Neural progenitor cell (in vitro differentiated cells): ENCODE measurements around the gene SLC44A5. TPM values are rescaled to one million over a fixed set of nuclear protein-coding genes. Genes with fewer than 3 reads are reported as not detected.

Experiments used
- DNase-seq: peaks from one replicate; pipeline ENCODE4 v3.0.0-alpha.2; 2016; ENCODE audit warnings: low spot score
- H2AFZ ChIP-seq: fragments of 200-600 bp; sonication (generic); replicated peaks from 2 replicates; pipeline ENCODE4 v1.6.1; 2016; ENCODE audit warnings: antibody characterized with exemption
- H3F3A ChIP-seq: fragments of 200-600 bp; sonication (generic); 2 replicates; pipeline ENCODE4 v1.6.1; 2016; ENCODE audit warnings: antibody characterized with exemption, low read depth
- H3K27ac ChIP-seq: fragments of 200-600 bp; sonication (generic); 2 replicates; pipeline ENCODE4 v1.5.1; 2016; ENCODE audit warnings: mild to moderate bottlenecking
- H3K27me3 ChIP-seq: fragments of 200-600 bp; sonication (generic); 2 replicates; pipeline ENCODE4 v1.6.1; 2016; ENCODE audit warnings: mild to moderate bottlenecking, moderate library complexity
- H3K36me3 ChIP-seq: fragments of 200-600 bp; sonication (generic); 2 replicates; pipeline ENCODE4 v1.5.1; 2016
- H3K4me1 ChIP-seq: fragments of 200-600 bp; sonication (generic); 2 replicates; pipeline ENCODE4 v1.6.1; 2016; ENCODE audit warnings: mixed run types
- H3K4me2 ChIP-seq: fragments of 200-600 bp; sonication (generic); 2 replicates; pipeline ENCODE4 v1.6.1; 2016
- H3K4me3 ChIP-seq: fragments of 200-600 bp; sonication (generic); 2 replicates; pipeline ENCODE4 v1.5.1; 2016
- H3K79me2 ChIP-seq: fragments of 200-600 bp; sonication (generic); 2 replicates; pipeline ENCODE4 v1.6.1; 2016; ENCODE audit warnings: low read depth
- H3K9ac ChIP-seq: fragments of 200-600 bp; sonication (generic); 2 replicates; pipeline ENCODE4 v1.6.1; 2016
- H3K9me3 ChIP-seq: fragments of 200-600 bp; sonication (generic); 2 replicates; pipeline ENCODE4 v1.5.1; 2016; ENCODE audit warnings: low read depth
- H4K20me1 ChIP-seq: fragments of 200-600 bp; sonication (generic); 2 replicates; pipeline ENCODE4 v1.6.1; 2016; ENCODE audit warnings: low read depth
- H3K27ac Mint-ChIP-seq: 3 replicates; pipeline ENCODE4 v1.8.0; 2021; ENCODE audit warnings: mixed read lengths
- H3K27me3 Mint-ChIP-seq: 2 replicates; pipeline ENCODE4 v1.8.0; 2022; ENCODE audit warnings: low read depth, mild to moderate bottlenecking, inconsistent platforms, moderate library complexity, mixed read lengths; ENCODE audit not compliant: insufficient read depth
- H3K36me3 Mint-ChIP-seq: 3 replicates; pipeline ENCODE4 v1.8.0; 2021; ENCODE audit warnings: mixed read lengths
- H3K4me1 Mint-ChIP-seq: 3 replicates; pipeline ENCODE4 v1.8.0; 2021; ENCODE audit warnings: mixed read lengths
- H3K4me3 Mint-ChIP-seq: 3 replicates; pipeline ENCODE4 v1.8.0; 2021; ENCODE audit warnings: mild to moderate bottlenecking, moderate library complexity, mixed read lengths
- H3K9me3 Mint-ChIP-seq: 3 replicates; pipeline ENCODE4 v1.8.0; 2020; ENCODE audit warnings: mixed read lengths
- EZH2 ChIP-seq: fragments of 200-600 bp; sonication (generic); IDR thresholded peaks from 2 replicates; pipeline ENCODE4 v1.6.1; 2017; ENCODE audit warnings: antibody characterized with exemption, mild to moderate bottlenecking, moderate library complexity
- EZH2phosphoT487 ChIP-seq: fragments of 200-600 bp; sonication (generic); IDR thresholded peaks from 2 replicates; pipeline ENCODE4 v1.6.1; 2017; ENCODE audit warnings: antibody characterized with exemption
- total RNA-seq: library from RNA; depleted of rRNA; stranded (reverse); fragments of >200 nt; gene quantifications from 2 replicates; pipeline ENCODE4 v1.2.3, GENCODE V29; 2015; ENCODE audit warnings: low replicate concordance
- TF ChIP-seq, protein P1 (sequence below): fragments of 200-600 bp; sonication (generic); IDR thresholded peaks from 2 replicates; pipeline ENCODE4 v1.5.1; 2017; ENCODE audit warnings: antibody characterized with exemption, mild to moderate bottlenecking

The SLC44A5 gene
- total RNA-seq, 1 donor from 2014 or later, result 25.3 TPM

DNA sequence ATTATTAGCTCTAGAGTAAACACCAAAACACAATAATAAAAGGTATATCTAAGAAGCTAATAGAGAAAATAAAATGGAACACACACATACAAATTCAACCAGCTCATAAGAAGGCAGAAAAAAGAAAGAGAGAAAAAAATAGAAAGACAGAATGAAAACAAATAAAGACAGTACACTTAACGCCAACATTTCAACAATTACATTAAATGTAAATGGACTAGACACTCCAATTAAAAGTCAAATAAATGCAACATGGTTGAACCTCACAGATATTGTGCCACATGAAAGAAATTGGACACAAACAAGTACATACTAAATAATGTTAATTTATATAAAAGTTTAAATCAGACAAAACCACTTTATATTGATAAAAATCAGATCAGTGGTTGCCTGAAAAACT is 56.0 kb downstream of the SLC44A5 start:
- Mint-ChIP-seq H3K4me1 (no peaks in the 10 kb centered on the region), H3K4me3 (no peak overlapping the region), H3K27ac (no peak overlapping the region), H3K9me3 (no peaks in the 10 kb centered on the region), H3K36me3 (no peaks in the 10 kb centered on the region), H3K27me3 (no peaks in the 10 kb centered on the region)
- Histone ChIP-seq H3K9ac (no peak overlapping the region), H3K27ac (no peak overlapping the region), H3K79me2 (no peaks in the 10 kb centered on the region), H3F3A (no peaks in the 10 kb centered on the region), H3K36me3 (no peaks in the 10 kb centered on the region), H3K4me1 (no peaks in the 10 kb centered on the region), H3K27me3 (no peaks in the 10 kb centered on the region), H3K9me3 (no peaks in the 10 kb centered on the region), H3K4me2 (no peak overlapping the region), H3K4me3 (no peak overlapping the region), H2AFZ (no peak overlapping the region), H4K20me1 (no peaks in the 10 kb centered on the region)
- TF ChIP-seq EZH2phosphoT487 (no peak), EZH2 (no peak)
- TF ChIP-seq, protein P1, sequence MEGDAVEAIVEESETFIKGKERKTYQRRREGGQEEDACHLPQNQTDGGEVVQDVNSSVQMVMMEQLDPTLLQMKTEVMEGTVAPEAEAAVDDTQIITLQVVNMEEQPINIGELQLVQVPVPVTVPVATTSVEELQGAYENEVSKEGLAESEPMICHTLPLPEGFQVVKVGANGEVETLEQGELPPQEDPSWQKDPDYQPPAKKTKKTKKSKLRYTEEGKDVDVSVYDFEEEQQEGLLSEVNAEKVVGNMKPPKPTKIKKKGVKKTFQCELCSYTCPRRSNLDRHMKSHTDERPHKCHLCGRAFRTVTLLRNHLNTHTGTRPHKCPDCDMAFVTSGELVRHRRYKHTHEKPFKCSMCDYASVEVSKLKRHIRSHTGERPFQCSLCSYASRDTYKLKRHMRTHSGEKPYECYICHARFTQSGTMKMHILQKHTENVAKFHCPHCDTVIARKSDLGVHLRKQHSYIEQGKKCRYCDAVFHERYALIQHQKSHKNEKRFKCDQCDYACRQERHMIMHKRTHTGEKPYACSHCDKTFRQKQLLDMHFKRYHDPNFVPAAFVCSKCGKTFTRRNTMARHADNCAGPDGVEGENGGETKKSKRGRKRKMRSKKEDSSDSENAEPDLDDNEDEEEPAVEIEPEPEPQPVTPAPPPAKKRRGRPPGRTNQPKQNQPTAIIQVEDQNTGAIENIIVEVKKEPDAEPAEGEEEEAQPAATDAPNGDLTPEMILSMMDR, result no peak
- no peak for DNase-seq

GRCh38 chr1:75554181-75554580 is 56.7 kb downstream of the SLC44A5 start:
- no peaks in the 10 kb centered on the region for H3F3A ChIP-seq
- no peak overlapping the region for H3K4me2 ChIP-seq
- no peaks in the 10 kb centered on the region for H3K27me3 ChIP-seq
- H3K4me1 ChIP-seq, result no peaks in the 10 kb centered on the region
- no peaks in the 10 kb centered on the region for H3K9me3 ChIP-seq
- no peaks in the 10 kb centered on the region for H3K27me3 Mint-ChIP-seq
- H3K4me1 Mint-ChIP-seq, result no peaks in the 10 kb centered on the region
- no peak for DNase-seq
- H3K27ac Mint-ChIP-seq, result no peak overlapping the region
- no peak for TF ChIP-seq EZH2phosphoT487
- H3K36me3 ChIP-seq, result no peaks in the 10 kb centered on the region
- H3K9ac ChIP-seq, result no peak overlapping the region
- no peaks in the 10 kb centered on the region for H3K36me3 Mint-ChIP-seq
- H3K27ac ChIP-seq, result no peak overlapping the region
- no peaks in the 10 kb centered on the region for H3K79me2 ChIP-seq
- H2AFZ ChIP-seq, result no peak overlapping the region
- H3K9me3 Mint-ChIP-seq, result no peaks in the 10 kb centered on the region
- H3K4me3 ChIP-seq, result no peak overlapping the region
- H3K4me3 Mint-ChIP-seq, result no peak overlapping the region
- no peaks in the 10 kb centered on the region for H4K20me1 ChIP-seq

DNA sequence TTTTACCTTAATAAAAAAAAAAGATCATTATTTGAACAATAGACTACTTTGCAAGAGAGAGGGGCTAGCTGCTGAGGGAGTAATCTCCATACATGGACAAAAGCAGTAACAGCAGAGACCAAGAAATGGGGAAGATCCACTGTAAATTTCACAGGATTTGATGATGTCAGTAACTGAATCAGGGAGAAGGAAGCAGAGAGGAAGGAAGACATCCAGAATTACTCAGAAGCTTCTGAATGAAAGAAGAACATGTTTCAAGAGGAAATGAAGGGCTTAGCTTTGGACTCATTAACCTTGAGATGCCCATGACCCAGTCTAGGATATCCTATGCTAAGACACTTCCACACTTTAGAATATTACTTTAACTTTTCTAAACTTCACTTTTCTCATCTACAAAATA is 60.4 kb downstream of the SLC44A5 start:
- no peak overlapping the region for H3K4me2 ChIP-seq
- no peak for TF ChIP-seq EZH2phosphoT487
- no peaks in the 10 kb centered on the region for H4K20me1 ChIP-seq
- no peak overlapping the region for H3K4me3 ChIP-seq
- no peaks in the 10 kb centered on the region for H3F3A ChIP-seq
- Mint-ChIP-seq H3K4me1 (no peaks in the 10 kb centered on the region), H3K27ac (no peak overlapping the region), H3K9me3 (no peaks in the 10 kb centered on the region), H3K27me3 (no peaks in the 10 kb centered on the region), H3K4me3 (no peak overlapping the region), H3K36me3 (no peaks in the 10 kb centered on the region)
- H3K79me2 ChIP-seq, result no peaks in the 10 kb centered on the region
- no peaks in the 10 kb centered on the region for H3K27me3 ChIP-seq
- no peaks in the 10 kb centered on the region for H3K9me3 ChIP-seq
- H3K4me1 ChIP-seq, result no peaks in the 10 kb centered on the region
- H2AFZ ChIP-seq, result no peak overlapping the region
- no peak for DNase-seq
- no peak overlapping the region for H3K9ac ChIP-seq
- no peaks in the 10 kb centered on the region for H3K36me3 ChIP-seq
- H3K27ac ChIP-seq, result no peak overlapping the region

DNA sequence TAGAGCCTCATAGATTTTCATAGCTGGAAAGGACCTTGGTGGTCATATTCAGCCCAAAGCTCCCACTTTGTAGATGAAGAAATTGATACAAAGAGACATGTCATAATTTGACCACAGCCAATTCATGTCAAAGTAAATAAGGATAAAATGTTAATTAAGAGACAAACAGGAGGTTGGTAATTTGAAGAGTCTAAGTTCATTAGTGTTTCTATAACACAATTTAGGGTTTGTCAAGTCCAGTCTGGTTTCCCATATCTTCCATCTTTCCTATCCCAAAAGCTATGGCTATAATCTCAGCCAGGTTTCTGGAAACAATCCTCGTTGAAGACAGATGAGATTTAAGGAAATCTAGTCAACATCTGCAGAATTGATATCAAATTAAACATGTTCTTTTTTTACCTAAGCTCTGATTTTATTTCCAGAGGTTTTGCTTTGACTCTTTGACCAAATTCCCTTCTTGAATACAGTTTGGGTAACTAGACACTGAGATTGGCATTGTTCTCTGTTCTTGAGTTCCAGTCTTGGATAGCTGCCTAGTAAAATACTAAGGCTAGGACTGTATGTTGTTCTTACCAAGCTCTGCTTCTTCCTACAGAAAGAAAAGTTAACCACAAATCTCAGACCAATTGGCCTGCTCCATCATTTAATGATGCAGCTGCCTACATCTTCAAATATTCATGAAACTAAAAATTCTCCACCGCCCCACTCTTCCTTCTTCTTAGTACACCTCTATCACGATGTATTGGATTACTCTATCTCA is 62.0 kb downstream of the SLC44A5 start:
- Histone ChIP-seq H3K4me2 (no peak overlapping the region), H3K79me2 (no peaks in the 10 kb centered on the region), H3K4me3 (no peak overlapping the region), H3K27me3 (no peaks in the 10 kb centered on the region), H3K9ac (no peak overlapping the region), H3K36me3 (no peaks in the 10 kb centered on the region), H3F3A (no peaks in the 10 kb centered on the region), H3K9me3 (no peaks in the 10 kb centered on the region), H2AFZ (no peak overlapping the region), H4K20me1 (no peaks in the 10 kb centered on the region), H3K27ac (no peak overlapping the region), H3K4me1 (no peaks in the 10 kb centered on the region)
- Mint-ChIP-seq H3K4me3 (no peak overlapping the region), H3K36me3 (no peaks in the 10 kb centered on the region), H3K27me3 (no peaks in the 10 kb centered on the region), H3K27ac (no peak overlapping the region), H3K4me1 (no peaks in the 10 kb centered on the region), H3K9me3 (no peaks in the 10 kb centered on the region)
- DNase-seq, result no peak
- TF ChIP-seq EZH2phosphoT487 (no peak), EZH2 (no peak)
- TF ChIP-seq, protein P1, result no peak
